NCI-H2081 treated with DMSO at 0.1 percent for 48 hours (cell line): ENCODE data around the gene KRT17.
"Not testable (repeated sequence)": the region's sequence is repeated elsewhere in the genome, so short reads cannot be mapped to it uniquely, and the experiment has no call there.

Experiments
- DNase-seq: peaks from one replicate; lab custom pipeline; 2025; lab: John Stamatoyannopoulos, UW

Gene KRT17

DNA sequence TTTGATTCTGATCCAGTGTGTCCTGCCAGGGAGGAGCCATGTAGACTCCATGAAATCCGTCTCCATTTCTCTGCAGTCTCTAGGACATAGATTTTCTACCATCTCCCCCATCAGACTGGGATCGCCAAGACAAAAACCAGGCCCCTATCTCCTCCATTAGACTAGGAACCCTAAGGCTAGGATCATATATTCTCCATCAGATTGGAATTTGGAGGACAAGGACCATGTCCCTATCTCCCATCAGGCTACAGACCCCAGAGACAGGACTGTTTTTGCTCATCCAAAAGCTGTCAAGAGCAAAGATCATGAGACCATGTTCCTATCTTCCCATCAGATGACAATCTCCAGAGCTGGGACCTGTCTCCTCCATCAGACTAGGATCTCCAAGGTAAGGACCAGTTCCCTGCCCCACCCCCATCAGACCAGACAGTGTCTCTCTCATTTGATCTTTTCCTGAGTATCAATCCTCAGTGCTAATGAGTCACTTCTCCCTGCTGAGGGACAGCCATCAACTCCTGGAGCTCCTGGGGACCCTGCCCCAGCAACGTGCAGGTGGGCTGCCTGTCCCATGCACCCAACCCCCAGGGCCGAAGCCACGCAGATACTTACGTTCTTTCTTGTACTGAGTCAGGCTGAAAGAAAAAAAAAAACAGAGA, 4.3 kb downstream of the KRT17 start:
- DNase-seq: not testable (repeated sequence)

DNA sequence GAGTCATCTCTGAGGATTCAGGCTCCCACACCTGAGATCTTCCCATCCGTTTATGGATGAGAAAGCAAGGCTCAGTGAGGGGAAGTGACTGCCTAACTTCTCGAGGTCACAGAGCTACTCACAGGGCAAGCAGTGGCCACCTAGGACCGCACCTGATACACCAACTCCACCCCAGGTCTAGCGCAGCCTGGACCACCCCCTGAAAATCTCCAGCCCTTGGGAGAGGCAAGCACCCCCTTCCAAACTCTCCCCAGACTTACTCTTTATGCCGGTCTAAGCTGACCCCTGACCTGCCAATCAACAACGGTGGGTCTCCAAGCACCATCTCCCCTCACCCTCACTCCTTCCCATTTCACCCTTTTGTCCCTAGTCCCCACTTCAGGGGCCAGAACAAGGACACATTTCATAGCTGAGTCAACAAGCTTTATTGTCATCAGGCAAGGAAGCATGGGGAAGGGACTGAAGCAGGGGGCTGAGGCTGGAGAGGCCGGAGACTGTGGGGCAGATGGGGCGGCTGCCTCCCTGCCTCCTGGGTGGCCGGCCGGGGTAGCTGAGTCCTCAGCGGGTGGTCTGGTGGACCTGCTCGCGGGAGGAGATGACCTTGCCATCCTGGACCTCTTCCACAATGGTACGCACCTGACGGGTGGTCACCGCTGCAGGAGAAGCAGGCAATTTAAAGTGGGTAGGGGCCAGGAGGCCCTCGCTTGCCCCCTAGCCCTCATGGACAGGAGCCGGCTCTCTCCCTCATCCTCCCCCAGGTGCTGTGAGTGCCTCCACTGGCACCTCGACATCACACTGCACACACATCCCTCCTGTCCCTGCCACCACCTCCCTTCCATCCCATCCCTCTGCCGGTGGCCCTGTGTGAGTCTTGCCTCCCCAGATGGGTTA, 5.1 kb downstream of the KRT17 start:
- DNase-seq: no peak

DNA sequence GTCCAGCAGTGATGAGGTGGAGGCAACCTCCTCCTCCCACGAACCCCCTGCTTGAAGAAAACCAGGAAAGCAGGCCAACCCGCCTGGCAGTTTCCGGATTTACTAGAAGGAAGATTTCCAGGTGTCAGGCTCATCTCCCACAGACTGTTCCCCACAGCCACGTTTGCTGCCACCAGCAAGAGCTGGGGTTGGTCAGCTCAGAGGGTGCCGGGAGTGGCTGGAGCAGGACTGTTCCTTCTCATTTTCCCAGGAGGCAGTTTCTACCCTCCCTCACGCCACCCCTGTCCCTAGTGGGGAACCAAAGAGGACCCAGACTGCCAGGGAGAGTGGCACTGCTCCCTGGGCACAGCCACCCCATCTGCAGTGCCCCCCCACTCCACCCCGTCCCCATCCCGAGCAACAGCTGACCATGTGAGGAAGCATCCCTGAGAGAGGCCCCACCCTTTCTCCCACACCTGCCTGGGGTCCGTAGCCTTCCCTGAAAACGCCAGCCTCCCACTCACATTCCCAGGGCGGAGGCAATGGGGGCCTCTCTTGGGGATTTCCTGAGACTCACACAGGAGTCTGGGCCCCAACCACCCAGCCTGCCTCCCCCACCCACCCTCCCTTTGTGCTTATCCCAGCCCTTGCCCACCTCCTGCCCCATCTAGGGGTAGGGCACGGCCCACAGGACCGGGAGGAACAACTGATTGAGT, 5.9 kb downstream of the KRT17 start:
- DNase-seq: no peak

DNA sequence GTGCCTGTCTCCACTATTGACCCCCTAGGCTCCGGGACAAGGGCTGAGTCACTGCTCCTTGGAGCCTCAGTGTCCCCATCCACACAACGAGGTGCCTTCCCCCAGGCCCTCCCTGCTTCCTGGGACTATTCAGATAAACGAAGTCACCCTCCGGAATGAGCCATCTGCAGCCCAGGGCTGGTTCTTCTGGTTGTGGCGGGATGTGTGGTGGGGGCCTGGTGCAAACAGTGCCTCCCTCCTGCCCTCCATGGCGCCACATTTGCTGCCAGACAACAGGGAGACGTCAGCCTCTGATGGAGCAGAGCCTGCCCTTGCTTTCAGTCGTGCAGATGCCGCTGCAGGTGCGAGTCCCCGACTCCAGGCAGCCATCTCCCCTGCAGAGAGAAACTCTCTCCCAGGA, 6.7 kb downstream of the KRT17 start:
- no peak for DNase-seq

DNA sequence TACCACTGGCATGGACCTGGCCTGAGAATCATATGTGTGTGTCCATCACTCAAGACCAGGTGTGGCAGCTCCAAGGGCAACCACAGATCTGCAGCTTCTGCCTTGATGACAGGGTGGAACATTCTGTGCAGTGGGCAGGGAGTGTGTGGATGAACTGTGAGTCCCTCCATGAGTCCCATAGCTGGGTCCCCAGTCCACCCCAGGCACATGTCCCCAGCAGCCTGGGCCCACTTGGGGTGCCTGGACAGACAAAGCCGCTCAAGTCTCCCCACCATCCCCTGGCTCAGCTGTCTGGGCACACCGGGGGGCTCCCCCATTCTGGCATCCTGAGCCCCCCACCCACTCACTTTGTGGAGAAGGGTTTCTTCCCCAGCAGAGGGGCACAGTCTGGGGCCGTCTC, 7.2 kb downstream of the KRT17 start:
- no peak for DNase-seq

DNA sequence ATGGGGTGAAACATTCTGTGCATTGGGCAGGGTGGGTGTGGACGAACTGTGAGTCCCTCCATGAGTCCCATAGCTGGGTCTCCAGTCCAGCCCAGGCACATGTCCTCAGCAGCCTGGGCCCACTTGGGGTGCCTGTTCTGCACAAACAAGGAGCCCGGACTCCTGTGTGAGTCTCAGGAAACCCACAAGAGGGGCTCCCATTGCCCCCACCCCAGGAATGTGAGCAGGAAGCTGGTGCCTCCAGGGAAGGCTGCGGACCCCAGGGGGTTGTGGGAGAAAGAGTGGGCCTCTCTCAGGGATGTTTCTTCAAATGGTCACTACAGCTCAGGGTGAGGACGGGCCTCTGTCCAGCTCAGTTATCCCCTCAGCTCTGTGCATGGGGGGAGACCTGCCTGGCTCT, 7.9 kb downstream of the KRT17 start:
- DNase-seq: not testable (repeated sequence)

DNA sequence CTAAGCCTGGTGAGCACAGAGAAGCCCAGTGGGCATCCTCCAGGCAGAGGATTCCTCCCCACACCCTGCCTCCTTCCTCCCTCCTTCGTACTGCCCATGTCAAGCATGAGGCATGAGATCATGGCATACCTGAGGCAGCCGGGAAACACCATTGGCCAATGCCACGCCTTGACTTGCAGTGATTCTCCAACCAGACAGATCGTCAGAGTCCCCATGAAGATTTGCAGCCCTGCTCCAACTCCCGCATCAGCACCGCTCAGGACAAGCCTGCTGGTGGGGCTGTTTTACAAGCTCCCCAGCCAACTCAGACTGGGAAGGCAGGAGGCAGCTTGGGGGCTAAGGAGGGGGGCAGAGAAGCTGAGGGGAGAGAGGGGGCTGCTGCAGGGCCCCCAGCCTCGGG, 8.9 kb downstream of the KRT17 start:
- no peak for DNase-seq

DNA sequence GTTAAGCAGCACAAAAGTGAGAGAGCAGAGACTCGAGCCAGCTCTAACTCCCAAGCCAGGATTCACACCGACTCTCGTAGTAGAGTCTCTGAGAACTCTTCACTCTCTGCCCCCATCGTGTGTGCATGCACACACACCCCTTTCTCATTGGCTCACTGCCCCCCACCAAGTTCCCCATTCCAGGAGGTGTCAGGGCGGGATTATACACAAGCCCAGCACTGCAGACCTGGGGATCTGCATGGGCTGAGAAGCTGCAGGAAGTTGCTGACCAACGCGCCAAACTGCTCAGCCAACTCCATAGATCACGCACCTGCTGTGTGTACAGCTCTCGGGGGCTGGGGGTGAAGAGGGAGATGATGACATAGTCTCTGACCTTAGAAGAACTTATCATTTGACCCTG, 9.6 kb downstream of the KRT17 start:
- not testable (repeated sequence) for DNase-seq

DNA sequence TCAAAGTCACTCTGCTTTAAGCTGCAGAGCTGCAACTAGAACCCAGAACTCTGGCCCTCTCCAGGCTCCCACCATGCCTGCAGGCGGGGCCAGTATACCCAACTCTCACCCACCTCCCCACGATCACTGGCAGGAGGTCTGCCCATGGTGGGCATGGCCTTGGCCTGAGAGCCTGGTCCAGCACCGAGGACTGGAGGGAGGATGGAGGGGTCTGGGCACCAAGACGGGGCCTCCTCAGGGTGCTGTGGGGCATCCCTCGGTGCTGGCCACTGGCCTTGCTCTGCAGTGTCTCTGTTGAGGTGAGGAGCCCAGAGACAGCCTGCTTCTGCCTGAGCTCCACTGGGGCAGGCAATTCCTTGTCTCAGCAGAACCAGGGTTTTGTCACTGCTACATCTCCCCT, 10.3 kb downstream of the KRT17 start:
- no peak for DNase-seq

DNA sequence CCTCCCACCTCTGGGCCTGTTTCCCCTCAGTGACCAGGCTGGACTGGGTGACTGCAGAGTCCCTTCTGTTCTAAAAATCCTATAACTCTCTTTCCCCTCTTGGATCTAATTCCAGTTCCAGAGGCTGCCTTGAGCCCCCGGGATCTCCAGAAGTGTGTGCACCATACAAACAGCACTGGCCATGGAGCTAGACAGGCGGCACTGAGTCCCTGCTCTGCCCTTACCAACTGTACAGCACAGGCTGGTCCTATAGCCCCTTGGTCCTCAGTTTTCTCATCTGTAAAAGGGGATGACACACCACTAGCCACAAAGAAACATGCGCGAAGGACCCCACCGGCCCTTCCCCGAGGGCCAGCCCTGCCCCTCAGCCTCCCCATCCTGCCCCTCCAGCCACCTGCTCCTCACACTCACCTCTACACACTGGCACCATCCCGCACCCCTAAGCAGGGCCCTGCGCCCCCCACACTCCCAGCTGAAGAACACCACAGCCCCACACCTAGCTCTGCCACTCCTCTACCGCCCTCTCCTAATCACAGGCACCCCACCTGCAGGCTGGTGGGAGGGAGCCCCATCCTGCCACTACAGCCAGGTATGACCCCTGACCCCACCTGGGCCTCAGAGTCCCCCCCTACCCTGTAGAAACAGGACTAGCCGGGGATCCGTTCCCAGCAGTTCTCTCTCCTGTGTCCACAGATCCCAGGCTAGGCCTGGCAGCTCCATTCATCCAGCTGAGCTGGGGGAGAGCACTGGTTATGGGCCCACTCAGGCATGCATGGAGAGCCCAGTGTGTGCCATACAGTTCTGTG, 10.9 kb downstream of the KRT17 start:
- no peak for DNase-seq

DNA sequence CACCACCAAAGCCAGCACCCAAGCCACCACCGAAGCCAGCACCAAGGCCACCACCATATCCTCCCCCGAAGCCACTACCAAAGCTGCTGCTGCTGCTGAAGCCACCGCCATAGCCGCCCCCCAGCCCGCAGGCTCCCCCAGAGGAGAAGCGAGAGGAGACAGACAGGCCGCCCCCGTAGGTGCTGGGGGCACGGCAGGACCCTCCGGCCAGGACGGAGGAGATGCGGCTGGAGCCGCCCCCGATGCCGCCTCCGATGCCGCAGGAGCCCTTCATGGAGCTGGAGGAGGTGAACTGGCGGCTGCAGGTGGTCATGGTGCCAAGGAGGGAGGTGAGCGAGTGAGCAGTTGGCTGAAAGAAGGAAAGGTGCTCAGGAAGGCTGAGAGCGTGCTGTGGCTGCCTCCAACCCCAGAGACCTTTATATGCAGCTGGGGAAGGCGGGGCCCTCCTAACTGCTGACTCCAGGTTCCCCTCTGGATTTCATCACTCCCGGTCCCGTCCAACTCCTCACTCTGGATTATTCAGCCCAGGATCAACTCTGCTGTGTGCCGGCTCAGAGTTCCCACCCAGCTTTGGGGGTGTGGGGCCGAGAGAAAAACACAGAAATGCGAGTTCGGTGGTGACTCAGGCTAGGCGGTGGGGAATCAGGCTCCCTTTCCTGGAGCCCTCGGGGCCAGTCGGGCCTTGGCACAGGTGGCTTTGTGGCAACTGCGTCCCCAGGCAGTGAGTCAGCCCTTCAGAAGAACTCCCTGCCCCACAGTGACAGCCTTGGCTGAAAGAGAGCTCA, 11.8 kb downstream of the KRT17 start, which contains the start of gene KRT16:
Gene KRT16, minus strand, starts transcription at position 392 of the 785 bp plus-strand sequence. Its CDS starts 79 bp downstream, at position 313.
- DNase-seq: not testable (repeated sequence)

DNA sequence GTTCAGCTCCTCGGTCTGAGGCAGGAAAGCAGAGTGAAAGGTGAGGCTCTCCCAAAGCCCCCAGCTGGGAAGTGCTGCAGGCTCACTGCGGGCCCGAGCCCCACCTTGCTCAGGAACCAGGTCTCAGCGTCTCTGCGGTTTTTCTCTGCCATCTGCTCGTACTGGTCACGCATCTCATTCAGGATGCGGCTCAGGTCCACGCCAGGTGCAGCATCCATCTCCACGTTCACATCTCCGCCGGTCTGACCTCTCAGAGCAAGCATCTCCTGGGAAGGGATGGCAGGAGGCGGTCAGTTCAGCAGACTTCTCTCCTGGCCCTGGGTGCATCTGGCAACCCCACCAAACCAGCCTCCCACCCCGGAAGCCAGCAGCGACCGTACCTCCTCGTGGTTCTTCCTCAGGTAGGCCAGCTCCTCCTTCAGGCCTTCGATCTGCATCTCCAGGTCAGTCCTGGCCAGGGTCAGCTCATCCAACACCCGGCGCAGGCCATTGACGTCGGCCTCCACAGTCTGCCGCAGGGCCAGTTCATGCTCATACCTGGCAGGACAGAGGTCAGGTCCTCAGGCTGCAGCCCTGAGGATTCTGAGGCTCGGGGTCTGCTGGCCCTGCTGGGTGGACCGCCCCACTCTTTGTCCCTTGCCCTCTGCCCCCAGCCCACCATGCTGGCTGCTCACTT, 13.3 kb downstream of the KRT17 start:
- DNase-seq: no peak

DNA sequence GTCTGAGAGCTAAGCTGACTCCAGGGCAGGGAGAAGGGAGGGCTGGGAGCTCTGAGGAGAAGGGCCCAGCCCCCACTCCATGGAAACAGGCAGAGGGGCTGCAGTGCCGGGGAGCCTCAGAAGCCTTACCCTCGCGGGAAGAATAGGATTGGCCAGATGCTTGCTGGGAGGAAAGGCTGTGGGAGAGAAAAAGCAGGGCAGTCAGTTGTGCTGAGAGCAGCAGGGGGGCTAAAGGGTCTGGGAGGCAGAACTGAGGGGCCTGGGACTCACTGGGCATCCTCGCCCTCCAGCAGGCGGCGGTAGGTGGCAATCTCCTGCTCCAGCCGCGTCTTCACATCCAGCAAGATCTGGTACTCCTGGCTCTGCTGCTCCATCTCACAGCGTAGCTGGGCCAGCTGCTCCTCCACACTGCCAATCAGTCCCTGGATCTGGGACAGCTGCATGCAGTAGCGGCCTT, 14.3 kb downstream of the KRT17 start:
- not testable (repeated sequence) for DNase-seq

DNA sequence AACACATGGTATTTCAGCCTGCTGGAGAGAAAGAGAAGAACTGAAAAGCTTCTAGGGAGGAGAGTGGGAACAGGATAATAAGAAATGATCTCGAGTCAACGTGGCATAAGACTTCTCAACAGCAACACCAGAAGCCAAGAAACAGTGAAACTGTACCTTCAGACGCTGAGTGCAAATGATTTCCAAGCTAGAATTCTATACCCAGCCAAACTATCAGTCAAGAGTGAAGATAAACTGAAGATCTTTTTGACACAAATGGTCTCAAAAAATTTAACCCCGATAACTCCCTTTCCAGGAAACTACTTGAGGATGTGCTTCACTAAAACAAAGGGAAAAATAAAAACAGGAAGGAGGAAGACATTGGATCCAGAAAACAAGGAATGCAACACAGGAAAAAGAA, 17.4 kb downstream of the KRT17 start:
- not testable (repeated sequence) for DNase-seq

DNA sequence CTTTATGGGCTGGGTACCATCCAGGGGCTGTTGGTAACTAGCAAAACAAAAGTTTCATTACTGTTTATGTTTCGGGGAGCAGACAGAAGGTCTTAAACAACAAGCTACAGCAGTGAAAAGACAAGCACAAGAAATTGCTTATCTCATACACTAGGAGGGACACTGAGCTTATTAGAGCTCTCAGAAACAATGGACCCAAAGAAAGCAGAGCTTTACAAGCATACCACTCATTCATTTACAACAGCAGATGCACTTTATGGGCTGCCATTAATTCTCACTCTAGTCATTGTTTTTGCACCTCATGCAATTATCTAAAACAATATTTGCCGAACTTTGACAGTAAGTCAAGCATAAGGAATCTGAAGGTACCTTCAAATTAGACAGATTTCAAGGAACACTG, 21.9 kb downstream of the KRT17 start:
- no peak for DNase-seq

DNA sequence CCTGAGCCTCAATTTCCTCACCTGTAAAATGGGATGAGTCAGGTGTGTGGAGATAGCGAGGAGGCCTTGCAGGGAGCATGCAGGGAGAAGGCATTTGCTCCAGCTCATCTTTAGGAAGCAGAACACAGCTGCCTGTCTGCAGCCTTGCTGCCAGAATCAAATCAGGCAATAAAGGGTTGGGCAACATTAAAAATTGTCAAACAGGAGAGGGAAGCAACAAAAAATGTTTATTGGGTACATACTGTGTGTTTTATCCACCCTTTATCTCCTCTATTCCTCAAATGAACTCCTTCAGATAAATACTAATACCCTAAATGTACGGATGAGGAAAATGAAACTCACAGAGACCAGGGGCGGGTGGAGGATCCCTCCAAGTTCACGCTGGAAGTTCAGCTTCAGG, 24.1 kb downstream of the KRT17 start:
- no peak for DNase-seq

DNA sequence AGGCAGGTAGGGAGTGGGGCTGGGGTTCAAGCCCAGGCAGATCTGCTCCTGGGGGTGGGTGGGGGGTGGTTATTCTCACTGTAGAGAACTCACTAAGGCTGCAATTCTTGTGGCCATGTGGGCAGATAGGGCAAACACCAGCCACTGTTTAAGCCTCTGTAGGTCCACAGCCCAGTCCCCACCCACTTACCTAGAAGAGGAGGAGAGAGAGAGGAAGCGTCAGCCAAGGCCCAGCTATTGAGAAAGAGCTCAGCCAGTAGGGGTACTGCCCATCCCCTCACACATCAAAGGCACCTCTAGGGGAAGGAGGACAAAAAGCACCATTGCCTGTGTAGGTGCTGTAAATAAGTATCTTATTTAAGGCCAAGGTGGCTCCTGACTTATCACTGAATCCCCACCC, 24.7 kb downstream of the KRT17 start:
- no peak for DNase-seq

DNA sequence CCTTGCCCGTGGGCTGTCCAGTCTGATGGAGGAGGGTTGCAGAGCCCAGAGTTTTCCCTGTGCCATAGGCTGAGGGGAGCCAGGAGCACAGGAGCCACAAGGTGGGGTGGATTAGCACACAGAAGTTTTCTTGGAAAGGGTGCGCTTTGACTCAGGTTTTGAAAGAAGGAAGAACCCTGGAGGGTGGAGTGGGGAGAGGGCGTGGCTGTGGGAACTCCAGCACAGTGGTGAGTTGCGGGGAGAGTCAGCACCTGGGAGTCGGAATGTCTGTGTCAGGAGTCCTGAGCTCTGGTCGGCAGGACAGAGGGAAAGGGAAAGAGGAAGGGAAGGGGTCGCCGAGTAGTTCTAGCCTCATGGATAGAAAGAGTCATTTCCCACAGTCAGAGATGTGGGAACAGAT, 28.8 kb downstream of the KRT17 start:
- DNase-seq: no peak

DNA sequence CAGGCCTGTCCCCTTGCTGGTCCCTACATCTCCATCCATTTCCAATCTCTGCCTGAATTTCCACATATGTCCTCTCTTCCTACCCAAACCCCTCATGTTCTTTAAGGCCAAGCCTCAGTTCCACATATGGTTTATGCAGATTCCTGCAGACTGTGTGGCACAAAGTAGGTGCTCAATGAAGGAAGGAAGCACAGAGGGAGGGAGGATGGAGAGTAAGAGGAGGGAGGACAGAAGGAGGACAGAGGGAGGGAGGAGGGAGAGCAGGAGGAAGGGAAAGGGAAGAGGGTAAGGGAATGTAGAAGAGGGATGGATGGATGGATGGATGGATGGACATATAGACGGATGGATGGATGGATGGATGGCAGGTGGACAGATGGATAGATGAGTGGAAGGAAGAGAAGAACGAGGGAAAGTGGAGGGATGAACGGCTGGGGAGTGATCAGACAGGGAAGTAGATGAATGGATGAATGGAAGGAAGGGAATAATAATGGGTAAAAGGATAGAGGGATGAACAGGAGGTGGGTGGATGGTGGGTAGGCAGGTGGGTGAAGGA, 29.9 kb downstream of the KRT17 start:
- DNase-seq: no peak
